ENCODE data around the gene ECE1. TPM values are rescaled to one million over a fixed set of nuclear protein-coding genes. Genes with fewer than 3 reads are reported as not detected.
A peak's percentile ranks its signal among the peaks of the same experiment; 100 is the strongest.
"Not testable (repeated sequence)": the region's sequence is repeated elsewhere in the genome, so short reads cannot be mapped to it uniquely, and the experiment has no call there.

ECE1 gene
- total RNA-seq, 2 donors from 2014 or later = 83.7 to 152 TPM

- Histone ChIP-seq H3K27ac (peak overlapping the region; percentile 89 to 90), H3K4me1 (peaks cover 0 to 40% of the 10 kb centered on the region in 2 donors), H3K4me3 (peak overlapping the region; percentile 90 to 94), H3K9me3 (no peaks in the 10 kb centered on the region), H3K27me3 (no peaks in the 10 kb centered on the region), H3K36me3 (no peaks in the 10 kb centered on the region)
- TF ChIP-seq, protein P1, sequence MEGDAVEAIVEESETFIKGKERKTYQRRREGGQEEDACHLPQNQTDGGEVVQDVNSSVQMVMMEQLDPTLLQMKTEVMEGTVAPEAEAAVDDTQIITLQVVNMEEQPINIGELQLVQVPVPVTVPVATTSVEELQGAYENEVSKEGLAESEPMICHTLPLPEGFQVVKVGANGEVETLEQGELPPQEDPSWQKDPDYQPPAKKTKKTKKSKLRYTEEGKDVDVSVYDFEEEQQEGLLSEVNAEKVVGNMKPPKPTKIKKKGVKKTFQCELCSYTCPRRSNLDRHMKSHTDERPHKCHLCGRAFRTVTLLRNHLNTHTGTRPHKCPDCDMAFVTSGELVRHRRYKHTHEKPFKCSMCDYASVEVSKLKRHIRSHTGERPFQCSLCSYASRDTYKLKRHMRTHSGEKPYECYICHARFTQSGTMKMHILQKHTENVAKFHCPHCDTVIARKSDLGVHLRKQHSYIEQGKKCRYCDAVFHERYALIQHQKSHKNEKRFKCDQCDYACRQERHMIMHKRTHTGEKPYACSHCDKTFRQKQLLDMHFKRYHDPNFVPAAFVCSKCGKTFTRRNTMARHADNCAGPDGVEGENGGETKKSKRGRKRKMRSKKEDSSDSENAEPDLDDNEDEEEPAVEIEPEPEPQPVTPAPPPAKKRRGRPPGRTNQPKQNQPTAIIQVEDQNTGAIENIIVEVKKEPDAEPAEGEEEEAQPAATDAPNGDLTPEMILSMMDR (IDR thresholded peaks at IDR 0.05) = no peak
- DNase-seq (ENCODE audit: low spot score) = no peak
Measured at GRCh38 chr1:21175670-21176581, 114.3 kb downstream of the ECE1 start.

DNA sequence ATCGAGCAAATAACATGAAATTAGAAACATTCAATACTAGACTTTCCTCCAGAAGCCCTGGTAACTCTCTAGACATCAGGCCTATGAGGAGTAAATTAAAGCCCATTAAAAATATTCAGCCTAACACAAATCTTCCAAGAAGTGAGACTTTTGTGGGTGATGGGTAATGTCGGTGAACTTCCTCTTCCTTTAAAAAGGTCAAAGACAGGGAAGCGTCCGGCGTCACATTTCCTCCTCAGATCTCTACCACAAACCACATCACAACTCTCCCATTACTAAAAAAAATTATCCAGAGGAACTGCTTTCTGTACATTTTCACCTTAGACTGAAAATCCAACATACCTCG is 115.0 kb downstream of the ECE1 start:
- TF ChIP-seq, protein P1 (IDR thresholded peaks at IDR 0.05) = no peak
- no peaks in the 10 kb centered on the region for H3K36me3 ChIP-seq
- H3K9me3 ChIP-seq = no peaks in the 10 kb centered on the region
- no peak for DNase-seq (ENCODE audit: low spot score)
- H3K4me1 ChIP-seq = peaks cover 0 to 44% of the 10 kb centered on the region in 2 donors
- peak overlapping the region; percentile 89 to 90 for H3K27ac ChIP-seq
- H3K27me3 ChIP-seq = no peaks in the 10 kb centered on the region
- H3K4me3 ChIP-seq = peak overlapping the region; percentile 90 to 94

DNA sequence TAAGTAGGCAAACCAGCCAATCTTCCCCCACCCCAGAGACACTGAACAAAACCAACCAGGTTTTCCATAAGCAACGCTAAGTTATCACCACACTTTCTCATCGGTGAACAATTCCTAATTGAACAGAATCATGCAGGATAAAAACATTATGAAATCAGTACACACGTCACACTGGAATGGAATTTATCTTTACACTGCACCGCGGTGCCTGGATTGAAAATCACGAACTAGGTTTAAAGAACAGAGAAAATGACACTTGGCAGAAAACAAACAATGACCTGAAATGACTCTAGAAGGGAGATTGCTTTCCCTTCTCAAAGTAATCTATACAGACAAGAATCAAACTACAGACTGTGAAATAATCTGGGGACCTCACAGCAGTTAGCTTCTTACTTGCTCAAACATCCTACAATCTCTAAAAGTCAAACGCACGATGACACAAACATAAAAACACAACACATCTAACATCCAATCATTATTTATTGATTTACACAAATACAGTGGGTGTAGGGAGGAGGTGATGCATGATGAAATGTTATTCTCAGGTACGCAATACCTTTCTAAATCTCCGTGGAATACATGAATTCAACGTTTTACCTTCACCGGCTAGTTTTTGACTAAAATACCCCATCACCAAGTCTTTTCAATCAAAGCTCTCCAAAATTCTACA is 115.5 kb downstream of the ECE1 start:
- peak overlapping the region; percentile 90 to 94 for H3K4me3 ChIP-seq
- no peaks in the 10 kb centered on the region for H3K27me3 ChIP-seq
- H3K9me3 ChIP-seq = no peaks in the 10 kb centered on the region
- TF ChIP-seq, protein P1 (IDR thresholded peaks at IDR 0.05) = no peak
- peak overlapping the region; percentile 89 to 90 for H3K27ac ChIP-seq
- H3K36me3 ChIP-seq = no peaks in the 10 kb centered on the region
- DNase-seq (ENCODE audit: low spot score) = no peak
- peaks cover 0 to 44% of the 10 kb centered on the region in 2 donors for H3K4me1 ChIP-seq

- peak overlapping the region in 1 of 2 donors; percentile 90 for H3K4me3 ChIP-seq
- no peaks in the 10 kb centered on the region for H3K27me3 ChIP-seq
- TF ChIP-seq, protein P1 (IDR thresholded peaks at IDR 0.05) = no peak
- peaks cover 0 to 44% of the 10 kb centered on the region in 2 donors for H3K4me1 ChIP-seq
- no peak for DNase-seq (ENCODE audit: low spot score)
- H3K9me3 ChIP-seq = no peaks in the 10 kb centered on the region
- H3K27ac ChIP-seq = peak overlapping the region; percentile 89 to 90
- H3K36me3 ChIP-seq = no peaks in the 10 kb centered on the region
Measured at GRCh38 chr1:21174230-21174629, 116.0 kb downstream of the ECE1 start.

- H3K4me1 ChIP-seq = peaks cover 0 to 44% of the 10 kb centered on the region in 2 donors
- H3K4me3 ChIP-seq; H3K27me3 ChIP-seq; DNase-seq (ENCODE audit: low spot score); H3K27ac ChIP-seq; H3K9me3 ChIP-seq; H3K36me3 ChIP-seq: not testable (repeated sequence)
Measured at GRCh38 chr1:21173096-21173495, 117.2 kb downstream of the ECE1 start.

DNA sequence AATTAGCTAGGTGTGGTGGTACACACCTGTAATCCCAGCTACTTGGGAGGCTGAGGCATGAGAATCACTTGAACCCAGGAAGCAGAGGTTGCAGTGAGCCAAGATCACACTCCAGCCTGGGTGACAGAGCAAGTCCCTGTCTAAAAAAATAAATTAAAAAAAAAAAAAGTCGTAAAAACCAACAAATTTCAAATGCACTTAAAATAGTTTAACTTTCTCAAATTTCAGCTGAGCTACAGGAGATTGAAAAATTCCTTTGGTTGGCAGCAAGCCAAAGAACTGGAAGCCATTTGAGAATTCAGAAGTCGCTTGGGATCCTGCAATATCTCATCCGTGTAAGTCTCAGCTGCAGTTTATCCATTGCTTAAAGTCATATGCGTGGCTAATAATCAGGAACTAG is 119.4 kb downstream of the ECE1 start:
- H3K9me3 ChIP-seq; H3K27me3 ChIP-seq; DNase-seq (ENCODE audit: low spot score); H3K4me3 ChIP-seq: not testable (repeated sequence)
- peaks cover 12% of the 10 kb centered on the region for H3K36me3 ChIP-seq
- H3K27ac ChIP-seq = peak overlapping the region; percentile 39 to 53
- peaks cover 0 to 39% of the 10 kb centered on the region in 2 donors for H3K4me1 ChIP-seq

All from right atrium auricular region (tissue), 2 donors.